ENCODE results near the gene NCSTN.

DNA sequence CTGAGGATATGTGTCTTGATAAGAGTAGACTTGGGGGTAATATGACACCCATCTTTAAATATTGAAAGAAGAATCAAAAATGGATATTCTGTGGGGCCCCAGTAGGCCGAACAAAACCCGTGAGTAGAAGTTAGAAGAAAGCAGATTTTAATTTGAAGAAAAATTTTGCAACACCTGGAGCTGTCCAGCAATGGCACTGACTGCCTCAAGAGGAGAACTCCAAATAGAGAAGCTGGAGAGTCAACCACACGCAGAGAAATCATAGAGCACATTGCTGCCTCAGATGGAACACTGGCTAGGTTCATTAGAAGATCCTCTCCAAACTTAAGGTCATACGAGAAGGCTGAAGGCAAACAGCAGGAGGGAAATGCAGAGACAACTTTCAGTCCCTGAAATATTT, 30.5 kb downstream of the NCSTN start:
- TF ChIP-seq POLR2A (IDR thresholded peaks at IDR 0.05; ENCODE audit: low read depth, low read length): no peak
- no peak for TF ChIP-seq POLR2AphosphoS5 (IDR thresholded peaks at IDR 0.05; ENCODE audit: low read depth, low read length)
- no peak for TF ChIP-seq TAF1 (IDR thresholded peaks at IDR 0.05; ENCODE audit: low read depth, low read length)
- TF ChIP-seq PAX5 (IDR thresholded peaks at IDR 0.05; ENCODE audit: insufficient read depth, low read length, severe bottlenecking): no peak

All from GM12891 (cell line).